KMS-11 (cell line): ENCODE measurements around the gene SPTBN5.

Experiments used
- H2AFZ ChIP-seq: fragments of 200-600 bp; sonication (generic); 2 replicates; pipeline ENCODE4 v1.6.1; 2016; ENCODE audit warnings: antibody characterized with exemption, mixed run types, low read depth
- H3K27ac ChIP-seq: fragments of 200-600 bp; sonication (generic); 2 replicates; pipeline ENCODE4 v1.6.1; 2016; ENCODE audit warnings: mild to moderate bottlenecking, mixed run types
- H3K27me3 ChIP-seq: fragments of 200-600 bp; sonication (generic); 2 replicates; pipeline ENCODE4 v1.6.1; 2017; ENCODE audit warnings: mild to moderate bottlenecking, low read depth, mixed run types, moderate library complexity; ENCODE audit not compliant: insufficient read depth
- H3K36me3 ChIP-seq: fragments of 200-600 bp; sonication (generic); 2 replicates; pipeline ENCODE4 v1.6.1; 2017; ENCODE audit warnings: mild to moderate bottlenecking, mixed run types; ENCODE audit not compliant: insufficient read depth
- H3K4me1 ChIP-seq: fragments of 200-600 bp; sonication (generic); 2 replicates; pipeline ENCODE4 v1.6.1; 2016; ENCODE audit warnings: mild to moderate bottlenecking, low read depth, mixed run types; ENCODE audit not compliant: poor library complexity, severe bottlenecking
- H3K4me2 ChIP-seq: fragments of 200-600 bp; sonication (generic); 2 replicates; pipeline ENCODE4 v1.7.0; 2016; ENCODE audit warnings: mild to moderate bottlenecking, mixed run types
- H3K4me3 ChIP-seq: fragments of 200-600 bp; sonication (generic); IDR thresholded peaks from 2 replicates; pipeline ENCODE4 v1.6.1; 2017; ENCODE audit warnings: low read depth, low read length, mixed read lengths; ENCODE audit not compliant: insufficient read depth
- H3K79me2 ChIP-seq: fragments of 200-600 bp; sonication (generic); 2 replicates; pipeline ENCODE4 v1.6.1; 2016; ENCODE audit warnings: low read depth, mixed run types; ENCODE audit not compliant: insufficient read depth
- H3K9ac ChIP-seq: fragments of 200-600 bp; sonication (generic); 2 replicates; pipeline ENCODE4 v1.6.1; 2016; ENCODE audit warnings: mild to moderate bottlenecking, mixed run types
- H4K20me1 ChIP-seq: fragments of 200-600 bp; sonication (generic); 2 replicates; pipeline ENCODE4 v1.6.1; 2016; ENCODE audit warnings: mild to moderate bottlenecking, mixed run types; ENCODE audit not compliant: insufficient read depth
- CTCF ChIP-seq: fragments of 200-600 bp; sonication (generic); conservative IDR thresholded peaks from 2 replicates; pipeline ENCODE4 v1.6.1; 2017; ENCODE audit warnings: low read depth, mild to moderate bottlenecking, antibody characterized with exemption, low read length, moderate library complexity, mixed read lengths

Gene SPTBN5

DNA sequence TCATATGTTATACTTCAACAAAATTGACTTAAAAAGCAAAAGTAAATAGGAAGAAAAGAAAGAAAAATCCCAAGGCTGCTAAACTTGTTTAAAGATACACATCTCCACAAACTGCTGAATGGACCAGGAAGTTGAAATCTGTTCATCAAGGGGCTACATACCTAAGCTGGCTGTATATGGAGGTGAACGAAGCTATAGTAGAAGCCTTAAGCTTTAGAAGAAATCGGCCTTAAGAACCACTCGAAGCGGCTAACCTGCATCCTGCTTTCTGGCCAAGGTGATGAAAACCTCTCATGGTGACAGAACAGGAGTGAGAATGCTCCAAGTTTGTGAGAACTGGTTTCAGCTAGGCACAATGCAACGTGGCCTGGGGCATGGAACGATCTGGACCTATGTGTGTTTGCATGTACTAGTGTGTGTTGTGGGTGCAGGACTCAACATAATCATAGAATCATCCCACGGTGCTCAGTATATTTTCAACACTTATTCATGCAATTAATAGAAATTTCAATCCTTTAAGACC is 31.3 kb upstream of the SPTBN5 start:
- no peak overlapping the region for H3K9ac ChIP-seq
- H3K4me1 ChIP-seq = peaks cover 13% of the 10 kb centered on the region

DNA sequence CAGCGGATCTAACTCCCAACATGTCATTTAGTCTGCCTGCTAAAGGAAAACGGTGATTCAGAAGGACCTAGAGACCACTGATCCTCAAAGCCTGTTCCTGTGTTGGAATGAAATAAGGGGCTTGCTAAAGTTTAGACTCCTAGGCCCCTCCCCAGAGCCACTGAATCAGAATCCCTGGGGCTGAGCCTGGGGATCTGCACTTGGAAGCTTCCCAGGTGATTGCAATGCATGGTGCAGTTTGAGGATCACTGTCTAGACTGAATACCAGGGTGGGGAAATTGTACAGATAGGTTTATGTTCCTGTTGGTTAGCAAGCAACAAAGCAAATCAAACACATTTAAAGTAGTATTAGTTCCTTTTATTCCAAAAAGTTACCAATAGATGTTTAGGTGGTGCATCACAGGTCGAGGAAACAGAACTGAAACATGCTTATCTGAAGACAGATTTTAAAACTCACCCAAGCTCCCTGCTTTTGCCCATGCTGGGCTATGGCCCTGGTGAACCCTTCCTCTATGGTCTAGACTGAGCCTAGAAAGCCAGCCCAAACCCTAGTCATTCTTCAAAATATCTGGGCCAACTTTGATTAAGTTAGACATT is 29.6 kb upstream of the SPTBN5 start:
- Histone ChIP-seq H3K4me2 (no peak overlapping the region), H2AFZ (no peak overlapping the region), H3K27ac (no peak overlapping the region), H3K4me3 (no peak overlapping the region), H3K27me3 (no peaks in the 10 kb centered on the region), H3K4me1 (no peaks in the 10 kb centered on the region), H3K79me2 (no peaks in the 10 kb centered on the region), H3K36me3 (no peaks in the 10 kb centered on the region), H4K20me1 (no peaks in the 10 kb centered on the region), H3K9ac (no peak overlapping the region)
- no peak for TF ChIP-seq CTCF

More for the DNA sequence above, 31.3 kb upstream of the SPTBN5 start:
- no peaks in the 10 kb centered on the region for H4K20me1 ChIP-seq
- H3K36me3 ChIP-seq = no peaks in the 10 kb centered on the region
- H3K27ac ChIP-seq = no peak overlapping the region
- TF ChIP-seq CTCF = no peak
- no peaks in the 10 kb centered on the region for H3K79me2 ChIP-seq
- no peak overlapping the region for H3K4me3 ChIP-seq
- no peaks in the 10 kb centered on the region for H3K27me3 ChIP-seq
- no peak overlapping the region for H3K4me2 ChIP-seq
- H2AFZ ChIP-seq = no peak overlapping the region

DNA sequence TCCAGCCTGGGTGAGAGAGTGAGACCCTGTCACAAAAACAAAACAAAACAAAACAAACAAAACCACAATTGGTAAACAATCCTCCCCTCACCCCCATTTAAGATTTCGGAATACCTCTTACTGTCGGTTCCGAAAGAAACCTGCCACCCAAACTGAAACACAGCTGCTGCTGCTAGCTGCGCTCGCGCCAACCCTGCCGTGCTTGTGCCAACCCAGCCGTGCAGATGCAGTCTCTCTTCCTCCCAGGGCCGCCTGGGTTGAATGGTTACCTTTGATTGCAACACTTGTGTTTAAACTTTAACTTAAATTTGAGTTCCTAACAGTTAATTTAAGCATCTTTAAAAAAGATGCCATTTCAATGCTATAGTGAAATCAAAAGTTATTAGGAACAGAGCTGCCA is 28.5 kb upstream of the SPTBN5 start:
- TF ChIP-seq CTCF = no peak
- no peak overlapping the region for H3K4me3 ChIP-seq
- no peak overlapping the region for H2AFZ ChIP-seq
- H3K27me3 ChIP-seq = no peaks in the 10 kb centered on the region
- no peak overlapping the region for H3K9ac ChIP-seq
- no peak overlapping the region for H3K27ac ChIP-seq
- H3K4me1 ChIP-seq = no peaks in the 10 kb centered on the region
- H3K4me2 ChIP-seq = no peak overlapping the region
- H3K79me2 ChIP-seq = no peaks in the 10 kb centered on the region
- H4K20me1 ChIP-seq = no peaks in the 10 kb centered on the region
- no peaks in the 10 kb centered on the region for H3K36me3 ChIP-seq

GRCh38 chr15:41921639-41922038 is 27.8 kb upstream of the SPTBN5 start:
- no peaks in the 10 kb centered on the region for H3K79me2 ChIP-seq
- no peaks in the 10 kb centered on the region for H3K4me1 ChIP-seq
- no peak overlapping the region for H2AFZ ChIP-seq
- TF ChIP-seq CTCF = no peak
- no peak overlapping the region for H3K9ac ChIP-seq
- H3K27ac ChIP-seq = no peak overlapping the region
- no peaks in the 10 kb centered on the region for H3K36me3 ChIP-seq
- no peak overlapping the region for H3K4me3 ChIP-seq
- H4K20me1 ChIP-seq = no peaks in the 10 kb centered on the region
- H3K4me2 ChIP-seq = no peak overlapping the region
- H3K27me3 ChIP-seq = no peaks in the 10 kb centered on the region
